CD1c-positive myeloid dendritic cell (primary cell): ENCODE results near the gene DSTYK.

Experiments
- DNase-seq: peaks from one replicate; pipeline ENCODE4 v3.0.0-alpha.2; 2016; ENCODE audit errors: extremely low spot score

The DSTYK gene, protein sequence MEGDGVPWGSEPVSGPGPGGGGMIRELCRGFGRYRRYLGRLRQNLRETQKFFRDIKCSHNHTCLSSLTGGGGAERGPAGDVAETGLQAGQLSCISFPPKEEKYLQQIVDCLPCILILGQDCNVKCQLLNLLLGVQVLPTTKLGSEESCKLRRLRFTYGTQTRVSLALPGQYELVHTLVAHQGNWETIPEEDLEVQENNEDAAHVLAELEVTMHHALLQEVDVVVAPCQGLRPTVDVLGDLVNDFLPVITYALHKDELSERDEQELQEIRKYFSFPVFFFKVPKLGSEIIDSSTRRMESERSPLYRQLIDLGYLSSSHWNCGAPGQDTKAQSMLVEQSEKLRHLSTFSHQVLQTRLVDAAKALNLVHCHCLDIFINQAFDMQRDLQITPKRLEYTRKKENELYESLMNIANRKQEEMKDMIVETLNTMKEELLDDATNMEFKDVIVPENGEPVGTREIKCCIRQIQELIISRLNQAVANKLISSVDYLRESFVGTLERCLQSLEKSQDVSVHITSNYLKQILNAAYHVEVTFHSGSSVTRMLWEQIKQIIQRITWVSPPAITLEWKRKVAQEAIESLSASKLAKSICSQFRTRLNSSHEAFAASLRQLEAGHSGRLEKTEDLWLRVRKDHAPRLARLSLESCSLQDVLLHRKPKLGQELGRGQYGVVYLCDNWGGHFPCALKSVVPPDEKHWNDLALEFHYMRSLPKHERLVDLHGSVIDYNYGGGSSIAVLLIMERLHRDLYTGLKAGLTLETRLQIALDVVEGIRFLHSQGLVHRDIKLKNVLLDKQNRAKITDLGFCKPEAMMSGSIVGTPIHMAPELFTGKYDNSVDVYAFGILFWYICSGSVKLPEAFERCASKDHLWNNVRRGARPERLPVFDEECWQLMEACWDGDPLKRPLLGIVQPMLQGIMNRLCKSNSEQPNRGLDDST

DNA sequence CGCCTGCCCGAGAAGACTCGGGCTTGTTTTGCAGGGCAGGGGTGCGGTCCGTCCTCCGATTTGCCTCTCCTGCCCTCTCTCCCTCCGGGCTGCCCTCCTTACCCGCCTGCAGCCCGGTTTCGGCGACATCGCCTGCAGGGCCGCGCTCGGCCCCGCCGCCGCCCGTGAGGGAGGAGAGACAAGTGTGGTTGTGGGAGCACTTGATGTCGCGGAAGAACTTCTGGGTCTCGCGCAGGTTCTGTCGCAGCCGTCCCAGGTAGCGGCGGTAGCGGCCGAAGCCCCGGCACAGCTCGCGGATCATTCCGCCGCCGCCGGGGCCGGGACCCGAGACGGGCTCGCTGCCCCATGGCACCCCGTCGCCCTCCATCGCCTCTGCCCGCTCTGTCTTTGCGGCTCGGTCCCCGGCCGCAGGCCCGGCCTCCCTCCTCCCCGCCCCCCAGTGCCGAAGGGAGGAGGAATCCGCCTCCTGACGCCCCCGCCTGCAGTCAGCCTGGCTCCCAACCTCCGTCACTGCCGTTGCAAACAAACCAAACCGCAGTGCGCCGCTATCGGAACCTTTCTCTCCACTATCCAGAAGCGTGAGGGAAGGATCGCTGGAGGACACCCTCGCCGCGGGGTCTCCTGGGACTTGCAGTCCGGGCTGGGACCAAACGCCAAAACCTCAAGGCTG is at the start of gene DSTYK:
Gene DSTYK (minus strand): TSS at position 534 of the 670 bp plus-strand sequence. CDS start 167 bp downstream, at position 367.
- peak; percentile 96 for DNase-seq

DNA sequence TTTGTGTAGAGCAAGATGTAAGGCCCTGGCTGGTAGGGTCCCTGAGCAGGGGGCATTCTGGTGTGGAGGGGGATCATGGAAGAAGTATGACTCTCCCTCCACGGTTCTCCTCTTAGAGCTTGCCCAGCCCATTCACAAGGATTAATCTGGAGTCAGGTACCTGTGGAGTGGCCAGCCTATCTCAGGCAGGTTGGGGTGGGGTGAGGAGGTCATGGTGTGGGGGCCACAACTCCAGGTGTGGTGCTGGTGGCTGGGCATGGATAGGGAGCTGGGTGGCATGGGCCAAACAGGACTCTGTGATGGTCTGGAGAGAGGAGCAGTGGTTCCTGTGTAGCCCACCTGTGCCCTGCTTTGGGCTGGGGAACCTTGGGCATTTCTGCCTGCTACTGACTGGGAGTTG is 48.5 kb upstream of the DSTYK start:
- DNase-seq, result no peak

DNA sequence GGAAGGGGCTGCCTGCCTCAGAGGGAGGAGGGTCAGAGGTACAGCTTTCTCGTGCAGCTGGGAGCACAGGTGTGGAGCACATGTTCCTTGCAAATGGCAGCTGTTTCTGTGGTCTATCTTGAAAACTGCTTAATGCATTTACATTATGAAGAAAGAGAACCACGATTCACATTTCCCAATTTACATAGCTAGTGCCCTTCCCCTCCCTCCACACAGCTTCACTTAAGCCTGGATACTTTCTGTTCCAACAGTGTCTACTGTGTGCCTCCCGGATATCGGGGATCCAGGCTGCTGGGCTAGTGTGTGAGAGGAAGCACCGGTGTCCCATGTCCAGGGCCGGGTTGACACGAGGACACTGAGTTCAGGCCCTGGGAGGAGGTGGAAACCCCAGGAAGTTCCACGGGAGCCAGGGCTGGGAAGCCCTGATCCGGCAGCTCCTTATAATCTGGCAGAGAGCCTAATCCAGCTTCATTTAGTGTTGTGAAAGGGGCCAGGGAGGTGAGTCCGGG is 47.9 kb upstream of the DSTYK start:
- DNase-seq, result peak; percentile 31

DNA sequence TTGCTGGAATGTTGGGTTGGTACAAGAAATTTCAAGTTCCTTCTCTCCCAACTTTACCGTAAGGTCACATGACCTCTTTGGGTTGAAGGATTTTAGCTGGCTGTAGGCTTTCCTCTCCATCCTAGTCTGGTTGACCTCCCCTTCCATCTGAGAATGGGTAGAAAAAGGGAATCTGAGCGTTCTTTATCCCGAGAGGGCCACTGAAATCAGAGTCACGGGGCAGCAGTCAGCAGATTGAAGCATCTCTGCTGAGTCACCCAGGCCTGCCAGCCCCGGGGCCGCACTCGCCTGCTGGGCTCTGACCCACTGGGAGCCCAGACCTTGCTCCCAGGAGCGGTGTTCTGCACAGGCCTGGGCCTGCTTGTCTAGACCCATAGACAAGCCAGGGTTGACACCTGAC is 47.2 kb upstream of the DSTYK start:
- peak; percentile 44 for DNase-seq

DNA sequence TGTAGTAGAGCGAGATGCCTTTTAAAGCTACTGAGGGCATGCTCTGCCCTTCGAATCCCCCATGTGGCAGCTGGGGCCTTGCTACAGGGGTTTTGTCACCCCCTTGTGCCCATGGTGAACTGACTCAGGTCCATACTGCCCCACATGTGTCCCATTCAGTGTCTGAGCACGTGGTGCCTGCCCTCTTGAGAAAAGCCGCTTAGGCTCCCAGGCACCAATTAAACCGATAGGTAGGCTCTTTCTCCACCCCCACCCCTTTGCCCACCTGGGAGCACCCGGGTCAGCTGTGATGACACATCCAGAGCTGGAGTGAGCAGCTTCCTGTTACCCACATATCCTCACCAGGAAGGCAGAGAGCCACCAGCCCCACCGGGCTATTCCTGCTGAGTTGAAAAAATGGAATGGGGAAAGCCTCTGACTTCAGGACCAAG is 46.8 kb upstream of the DSTYK start:
- no peak for DNase-seq

DNA sequence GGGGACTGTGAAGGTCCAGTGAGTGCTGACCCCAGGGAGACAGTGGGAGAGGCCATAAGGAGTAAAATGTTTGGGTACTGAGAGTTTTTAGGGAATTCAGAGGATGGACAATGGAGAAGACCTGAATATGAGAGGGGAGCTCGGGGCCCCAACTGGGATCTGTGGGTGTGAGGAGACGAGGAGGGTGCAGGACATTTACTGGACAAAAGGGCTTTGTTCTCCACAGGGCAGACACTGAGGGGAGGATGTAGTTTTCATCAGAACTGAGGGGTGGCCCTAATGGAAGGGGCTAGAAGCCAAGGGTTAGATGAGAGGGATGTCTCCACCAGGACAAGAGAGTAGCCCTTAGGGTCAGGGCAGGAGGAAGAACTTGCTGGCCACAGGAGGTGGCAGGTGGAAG is 46.2 kb upstream of the DSTYK start:
- DNase-seq, result no peak

DNA sequence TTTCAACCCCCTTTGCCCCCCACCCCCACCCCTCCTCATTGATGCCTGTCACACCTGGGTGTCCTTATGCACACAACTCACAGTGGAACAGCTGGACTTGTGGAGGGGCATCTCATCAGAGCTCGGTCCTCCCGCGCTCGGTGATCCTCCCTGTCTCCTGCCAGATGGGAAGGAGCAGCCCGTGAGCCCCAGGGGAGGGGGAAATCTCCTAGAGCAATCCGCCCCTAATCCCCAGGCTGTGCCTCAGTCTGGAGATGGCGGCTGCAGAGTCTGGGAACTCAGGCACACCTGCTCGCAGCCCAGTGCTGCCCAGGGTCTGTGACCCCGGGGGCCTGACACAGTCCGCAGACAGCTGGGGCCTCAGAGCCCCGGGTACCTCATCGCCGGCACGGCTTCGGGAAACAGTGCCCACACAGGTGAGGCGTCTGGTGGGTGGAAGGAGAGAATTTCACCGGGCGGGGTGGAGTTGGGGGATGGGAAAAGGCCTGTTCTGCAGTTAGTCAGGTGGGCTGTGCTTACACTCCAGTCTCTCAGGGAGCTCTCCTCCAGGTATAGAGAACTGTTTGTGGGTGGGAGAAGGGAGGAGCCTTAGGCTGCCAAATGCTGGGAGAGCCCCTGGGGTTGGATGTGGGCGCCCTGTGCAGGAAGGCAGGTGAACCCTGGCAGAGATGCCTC is 45.6 kb upstream of the DSTYK start:
- no peak for DNase-seq

DNA sequence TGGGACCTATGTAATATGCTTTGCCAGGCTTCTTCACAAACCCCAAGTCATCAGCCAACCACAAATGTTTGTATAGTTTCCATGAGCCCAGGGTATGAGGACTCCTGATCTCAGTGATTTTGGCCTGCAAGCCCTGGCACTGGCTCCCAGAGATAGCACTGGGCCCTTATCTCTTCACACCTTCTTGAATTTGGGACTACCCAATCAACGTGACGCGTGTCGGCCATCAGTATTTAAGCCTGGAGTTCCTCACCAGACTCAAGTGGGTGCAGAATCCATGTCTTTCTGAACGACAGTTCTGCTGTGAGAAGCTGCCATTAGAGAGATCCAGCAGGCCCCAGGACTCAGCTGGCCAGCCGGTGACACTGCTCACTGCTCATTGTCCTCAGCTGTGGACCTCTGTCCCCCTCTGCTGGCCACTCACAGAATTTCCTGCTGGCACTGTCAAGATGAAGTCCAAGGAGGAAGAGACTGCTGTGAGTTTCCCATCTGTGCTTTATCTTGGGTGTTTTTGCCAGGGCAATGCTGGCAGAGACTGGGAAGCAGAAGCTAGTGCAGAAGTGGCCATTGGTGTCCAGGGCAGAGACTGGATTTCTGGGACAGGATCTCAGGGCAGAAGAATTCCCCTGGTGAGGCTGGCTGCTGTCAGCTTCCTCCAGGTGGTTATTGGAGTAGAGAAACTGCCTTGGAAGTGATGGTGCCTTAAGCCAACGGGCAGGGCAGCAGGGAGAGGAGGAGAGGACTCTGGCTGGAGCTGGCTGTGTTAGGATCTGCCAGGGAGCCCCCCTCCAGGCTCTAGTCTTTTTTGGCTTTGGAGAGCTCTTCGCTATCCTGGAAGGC is 44.7 kb upstream of the DSTYK start:
- peak; percentile 91 for DNase-seq

DNA sequence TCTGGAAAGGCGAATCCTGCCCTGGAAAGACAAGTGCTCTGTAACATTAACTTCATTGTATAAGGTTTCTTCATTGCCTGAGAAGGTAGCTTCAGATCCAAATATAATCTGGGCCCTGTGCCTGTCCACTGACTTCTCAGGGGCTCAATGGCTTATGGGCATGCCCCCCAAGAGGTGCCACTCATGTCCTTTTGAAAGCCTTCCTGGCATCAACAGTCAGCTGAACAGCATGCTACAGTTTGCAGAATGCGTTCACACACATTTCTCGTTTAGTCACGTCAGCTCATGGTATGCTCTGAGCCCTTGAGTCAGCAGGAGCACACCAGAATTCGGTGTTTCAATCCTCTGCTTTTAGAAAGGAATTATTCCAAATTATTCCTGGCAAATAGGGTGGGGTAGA is 40.1 kb upstream of the DSTYK start:
- DNase-seq, result no peak

DNA sequence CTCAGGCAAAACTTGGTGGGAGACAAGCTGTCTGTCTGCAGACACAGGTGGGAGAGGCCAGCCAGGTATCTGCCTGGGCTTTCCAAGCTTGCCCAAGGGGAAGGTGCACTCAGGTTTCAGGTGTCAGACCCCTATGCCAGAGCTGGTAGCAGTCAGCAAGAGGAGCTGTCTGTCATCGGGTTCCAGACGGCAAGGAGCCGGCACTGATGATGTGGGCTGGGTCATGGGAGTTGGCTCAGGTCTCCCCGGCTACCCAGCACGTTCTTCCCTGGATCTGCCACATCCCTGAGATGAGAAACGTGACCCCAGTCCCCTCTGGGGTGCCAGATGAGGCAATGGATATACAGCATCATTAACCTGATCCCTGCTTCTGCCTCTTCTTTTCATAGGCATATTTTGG is 39.2 kb upstream of the DSTYK start:
- no peak for DNase-seq

DNA sequence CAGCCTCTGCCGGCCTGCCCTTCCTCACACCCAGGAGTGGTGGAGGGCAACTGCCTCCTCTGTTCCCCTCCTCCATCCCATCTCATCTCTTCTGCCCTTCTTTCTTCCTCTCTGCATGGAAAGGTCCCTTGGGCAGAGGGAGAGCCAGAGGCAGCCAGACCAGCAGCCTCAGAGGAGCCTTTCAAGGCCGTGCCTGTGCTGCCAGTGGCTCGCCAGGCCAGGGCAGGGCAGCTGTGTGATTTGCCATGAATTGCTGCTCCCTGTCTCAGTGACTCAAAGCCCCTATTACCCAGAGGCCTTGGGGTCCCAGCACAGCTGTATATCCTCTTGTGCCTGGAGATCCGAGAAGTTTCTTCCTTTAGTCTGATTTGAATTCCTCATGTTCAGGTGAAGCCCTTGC is 38.1 kb upstream of the DSTYK start:
- DNase-seq, result no peak

DNA sequence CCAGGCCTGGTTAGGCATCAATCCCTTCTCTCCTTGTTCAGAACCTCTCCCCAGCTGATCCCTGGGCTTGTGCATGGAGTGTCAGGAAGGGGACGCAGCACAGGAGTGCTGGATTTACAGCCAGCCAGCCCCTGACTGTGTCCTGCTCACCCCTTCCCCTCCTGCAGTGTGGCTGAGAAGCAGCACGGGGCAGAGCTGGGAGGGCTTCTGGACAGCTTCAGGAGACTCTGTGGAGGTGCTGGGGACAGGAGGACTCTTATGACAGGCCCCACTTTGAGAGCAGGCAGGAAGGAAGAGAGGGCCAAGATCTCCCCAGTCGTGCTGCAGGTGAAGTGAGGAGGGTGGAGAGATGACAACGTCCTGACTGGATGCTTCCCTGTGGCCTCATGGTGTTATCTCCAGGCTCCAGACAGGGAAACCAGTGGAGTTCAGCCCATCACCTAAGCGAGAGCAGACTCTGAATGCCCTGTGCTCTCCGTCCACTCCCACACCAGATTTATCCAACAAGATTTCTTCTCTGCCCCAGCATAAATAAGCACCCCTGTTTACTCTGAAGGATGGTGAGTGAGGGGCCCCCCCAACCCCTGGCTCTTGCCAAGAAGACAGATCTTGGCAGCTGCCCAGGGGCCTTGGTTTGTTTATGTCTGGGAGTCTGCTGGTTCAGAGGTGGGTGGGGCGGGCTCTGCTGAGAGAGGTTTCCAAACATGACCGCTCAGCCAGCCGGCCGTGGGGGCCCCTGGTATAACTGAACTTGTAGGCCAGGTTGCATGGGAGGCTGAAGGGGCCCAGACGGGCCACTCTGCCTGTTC is 37.5 kb upstream of the DSTYK start:
- no peak for DNase-seq

DNA sequence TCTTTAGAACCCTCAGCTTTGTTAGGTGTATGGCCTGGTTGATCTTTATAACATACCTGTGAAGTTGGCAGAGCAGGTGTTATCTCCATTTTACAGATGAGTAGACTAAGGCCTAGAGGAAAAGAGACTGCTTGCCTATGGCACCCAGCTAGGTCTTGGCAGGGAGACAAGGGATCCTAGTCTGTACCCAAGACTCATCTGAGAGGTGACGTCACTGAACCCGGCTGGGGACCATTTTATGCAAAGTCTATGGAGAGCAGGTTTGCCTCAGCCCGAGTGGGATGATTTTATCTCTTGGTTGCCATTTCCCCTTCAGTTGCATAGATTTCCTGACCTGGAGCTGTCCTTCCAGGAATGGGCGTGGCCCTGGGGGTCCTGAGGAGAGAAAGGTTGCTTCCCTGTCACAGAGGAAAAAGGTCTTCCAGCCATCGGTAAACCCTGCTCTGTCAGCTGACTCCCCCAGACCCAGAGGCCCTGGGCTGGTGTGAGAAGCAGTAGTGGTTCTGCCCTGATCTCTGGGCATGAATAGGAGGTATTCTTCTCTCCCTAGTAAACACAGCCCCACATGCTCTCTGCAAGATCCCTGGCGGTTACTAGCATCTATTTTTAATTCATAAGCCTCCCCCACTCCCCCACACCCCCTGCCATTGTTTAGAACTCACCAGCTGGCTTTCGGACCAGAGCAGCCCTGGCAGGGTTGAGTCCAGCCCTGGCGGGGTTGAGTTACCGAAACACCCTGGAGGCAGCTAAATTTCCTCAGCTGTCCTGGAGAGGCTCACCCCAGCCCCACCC is 35.8 kb upstream of the DSTYK start:
- no peak for DNase-seq

DNA sequence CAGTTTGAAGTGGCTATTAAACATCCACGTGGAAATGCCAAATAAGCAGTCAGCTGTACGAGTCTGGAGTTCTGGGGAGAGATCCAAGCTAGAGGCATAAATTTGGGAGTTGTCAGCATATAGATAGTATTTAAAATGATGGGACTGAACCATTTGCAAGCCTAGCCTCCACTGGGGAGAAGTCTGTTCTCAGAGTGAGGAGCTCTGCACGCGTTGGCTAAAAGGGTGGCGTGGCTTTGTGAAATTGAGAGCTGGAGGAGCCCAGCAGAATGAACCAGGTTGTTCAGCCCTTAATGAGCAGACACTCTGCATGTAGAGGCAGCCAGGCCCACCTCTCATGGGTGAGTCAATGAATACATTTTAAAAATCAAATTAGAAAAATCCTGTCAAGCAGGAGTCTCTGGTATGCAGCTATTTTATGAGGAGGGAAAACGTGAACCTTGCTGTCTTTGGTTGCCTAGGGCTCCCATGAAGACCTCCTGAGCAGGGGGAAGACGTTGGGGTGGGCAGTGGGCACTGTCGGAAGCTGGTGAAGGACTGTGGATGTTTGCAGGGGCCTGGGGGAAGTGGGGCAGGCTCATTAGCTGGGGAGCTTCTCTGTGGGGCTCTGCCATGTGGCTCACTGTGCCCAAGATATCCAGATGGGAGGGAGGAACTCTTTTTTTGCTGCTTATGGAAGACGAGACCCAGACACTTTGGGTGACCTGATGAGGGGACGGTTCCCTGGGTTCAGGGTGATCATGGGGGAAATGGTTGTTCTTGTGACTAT is 35.0 kb upstream of the DSTYK start:
- DNase-seq, result no peak

DNA sequence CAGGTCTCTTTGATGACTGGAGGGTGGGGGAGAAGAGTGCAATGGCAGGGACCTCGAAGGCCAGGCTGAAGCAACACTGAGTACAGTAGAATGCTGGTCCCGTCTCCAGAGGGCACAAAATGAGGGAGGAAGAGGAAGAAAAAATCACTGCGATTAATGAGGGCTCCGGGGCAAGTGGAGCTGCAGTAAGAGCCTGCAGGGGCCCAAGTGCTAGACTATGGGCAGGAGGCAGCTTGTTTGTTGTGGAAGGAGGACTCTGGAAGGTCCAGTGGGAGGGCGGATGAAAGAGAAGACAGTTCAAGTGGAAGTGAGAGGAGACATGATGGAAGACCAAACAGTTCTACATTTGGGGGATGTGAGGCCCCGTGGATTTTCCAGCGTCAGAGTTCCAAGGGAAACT is 33.6 kb upstream of the DSTYK start:
- no peak for DNase-seq

DNA sequence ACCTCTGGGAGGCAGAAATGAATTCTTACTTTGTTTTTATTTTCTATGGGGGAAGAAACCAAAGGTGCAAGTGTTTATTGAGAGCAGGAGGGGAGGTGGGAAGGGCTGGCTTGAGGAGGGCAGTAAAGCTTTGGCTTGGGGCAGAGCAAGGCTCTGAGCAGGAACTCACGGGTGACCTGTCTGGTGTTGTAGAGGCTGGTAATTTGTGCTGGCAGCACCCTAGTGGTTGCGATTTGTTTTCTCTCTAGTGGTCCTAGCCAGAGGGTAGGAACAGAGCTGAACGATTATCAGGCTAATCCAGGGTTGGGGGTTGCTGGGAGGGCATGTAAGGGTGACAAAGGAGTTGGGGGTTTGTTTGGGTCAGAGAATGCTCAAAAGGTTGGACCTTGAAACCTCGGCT is 32.9 kb upstream of the DSTYK start:
- no peak for DNase-seq

DNA sequence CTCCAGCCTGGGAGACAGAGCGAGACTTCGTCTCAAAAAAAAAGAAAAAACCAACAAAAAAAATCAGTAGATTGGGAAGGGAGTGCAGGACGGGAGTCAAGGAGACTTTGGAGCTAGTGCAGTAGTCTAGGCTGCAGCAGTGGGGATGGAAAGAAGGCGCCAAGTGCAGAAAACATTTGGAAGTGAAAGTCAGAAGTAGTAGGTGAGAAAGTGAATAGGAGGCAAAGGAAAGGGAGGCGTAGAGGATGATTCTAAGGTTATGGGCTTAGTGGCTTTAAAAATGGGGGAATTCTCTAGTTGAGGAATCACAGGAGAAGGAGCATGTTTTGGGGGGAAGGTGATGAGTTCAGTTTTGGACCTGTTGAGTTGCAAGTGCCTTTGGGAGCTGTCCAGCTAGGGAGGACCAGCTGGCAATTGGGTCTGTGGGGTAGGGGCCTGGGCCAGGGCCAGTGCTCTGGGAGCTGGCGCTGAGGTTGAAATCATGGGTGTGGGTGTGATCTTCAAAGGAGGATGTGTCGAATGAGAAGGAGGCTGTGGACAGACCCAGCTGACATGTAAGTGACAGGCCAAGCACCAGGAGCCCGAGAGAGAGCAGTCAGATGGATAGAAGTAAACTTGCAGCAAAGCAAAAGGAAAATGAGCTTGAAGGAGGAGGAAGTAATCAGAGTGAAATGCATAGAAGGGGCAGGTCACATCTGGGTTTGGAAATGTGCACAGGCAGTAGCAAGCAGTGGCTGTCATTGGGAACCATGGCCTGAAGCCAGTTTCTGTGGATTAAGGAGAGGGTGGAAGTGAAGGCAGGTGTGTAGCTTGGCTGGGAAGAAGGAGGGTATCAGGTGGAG is 32.1 kb upstream of the DSTYK start:
- no peak for DNase-seq
